Measurements from ENCODE around the gene FCN1. TPM values are rescaled to one million over a fixed set of nuclear protein-coding genes. Genes with fewer than 3 reads are reported as not detected.

The FCN1 gene
- total RNA-seq, 1 experiment from 2014 or later, result not detected

GRCh38 chr9:134902936-134903335, 14.8 kb downstream of the FCN1 start:
- no peak for DNase-seq (ENCODE audit: low read depth)
- in situ Hi-C loops (cut with HindIII; ENCODE audit: low pct_unique_long_range_greater_than_20kb, low sequenced_read_pairs), result no loop called here

- no peak for DNase-seq (ENCODE audit: low read depth)
- in situ Hi-C loops (cut with HindIII; ENCODE audit: low pct_unique_long_range_greater_than_20kb, low sequenced_read_pairs), result no loop called here
These were observed 17.9 kb downstream of the FCN1 start for GRCh38 chr9:134899818-134900217.

DNA sequence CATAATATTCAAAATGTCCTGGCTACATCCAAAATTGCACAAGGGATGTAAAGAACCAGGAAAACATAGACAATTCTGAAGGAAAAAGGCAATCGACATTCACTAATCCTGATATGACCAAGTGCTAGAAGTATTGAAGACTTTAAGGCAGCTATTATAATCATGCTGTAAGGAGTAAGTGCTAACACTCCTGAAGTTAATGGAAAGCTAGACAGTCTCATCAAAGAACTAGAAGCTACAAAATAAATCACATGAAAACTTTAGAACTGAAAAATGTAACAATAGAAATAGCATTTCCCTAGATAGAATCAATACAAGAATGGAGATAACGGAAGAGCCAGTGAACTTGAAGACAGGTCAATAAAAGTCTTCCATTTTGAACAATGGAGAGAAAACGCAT, 18.5 kb downstream of the FCN1 start:
- in situ Hi-C loops (cut with HindIII; ENCODE audit: low pct_unique_long_range_greater_than_20kb, low sequenced_read_pairs), result no loop called here
- no peak for DNase-seq (ENCODE audit: low read depth)

- in situ Hi-C loops (cut with HindIII; ENCODE audit: low pct_unique_long_range_greater_than_20kb, low sequenced_read_pairs), result no loop called here
- no peak for DNase-seq (ENCODE audit: low read depth)
These were observed 19.4 kb downstream of the FCN1 start for GRCh38 chr9:134898319-134898718.

DNA sequence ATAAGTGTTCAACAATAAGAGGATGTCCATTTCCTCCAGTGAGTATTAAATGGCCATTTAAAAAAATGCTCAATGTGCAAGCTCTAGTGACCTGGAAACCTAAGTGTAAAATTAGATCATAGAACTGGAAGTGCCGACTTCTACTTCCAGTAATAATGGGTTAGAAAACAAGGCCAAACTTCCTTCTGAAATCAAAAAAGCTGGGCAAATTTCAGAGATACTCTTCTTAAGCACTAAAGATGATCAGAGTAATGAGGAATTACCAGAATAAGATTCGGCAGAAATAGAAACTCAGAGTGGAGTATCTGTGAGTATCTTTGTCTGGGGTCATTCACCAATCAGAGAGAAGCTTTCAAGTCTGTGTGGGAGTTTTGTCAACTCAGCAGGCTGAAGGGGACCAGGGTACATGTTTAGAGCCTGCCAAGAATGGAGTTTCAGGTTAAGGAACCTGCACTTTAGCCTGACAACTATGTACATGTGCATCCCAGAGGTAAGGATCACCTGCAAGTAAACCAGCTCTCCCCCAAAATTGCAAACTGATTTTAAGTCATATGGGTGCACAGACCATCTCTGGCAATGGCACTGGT, 20.0 kb downstream of the FCN1 start:
- DNase-seq (ENCODE audit: low read depth), result no peak
- in situ Hi-C loops (cut with HindIII; ENCODE audit: low pct_unique_long_range_greater_than_20kb, low sequenced_read_pairs), result no loop called here

GRCh38 chr9:134896834-134897583, 20.7 kb downstream of the FCN1 start:
- no peak for DNase-seq (ENCODE audit: low read depth)
- in situ Hi-C loops (cut with HindIII; ENCODE audit: low pct_unique_long_range_greater_than_20kb, low sequenced_read_pairs), result no loop called here

DNA sequence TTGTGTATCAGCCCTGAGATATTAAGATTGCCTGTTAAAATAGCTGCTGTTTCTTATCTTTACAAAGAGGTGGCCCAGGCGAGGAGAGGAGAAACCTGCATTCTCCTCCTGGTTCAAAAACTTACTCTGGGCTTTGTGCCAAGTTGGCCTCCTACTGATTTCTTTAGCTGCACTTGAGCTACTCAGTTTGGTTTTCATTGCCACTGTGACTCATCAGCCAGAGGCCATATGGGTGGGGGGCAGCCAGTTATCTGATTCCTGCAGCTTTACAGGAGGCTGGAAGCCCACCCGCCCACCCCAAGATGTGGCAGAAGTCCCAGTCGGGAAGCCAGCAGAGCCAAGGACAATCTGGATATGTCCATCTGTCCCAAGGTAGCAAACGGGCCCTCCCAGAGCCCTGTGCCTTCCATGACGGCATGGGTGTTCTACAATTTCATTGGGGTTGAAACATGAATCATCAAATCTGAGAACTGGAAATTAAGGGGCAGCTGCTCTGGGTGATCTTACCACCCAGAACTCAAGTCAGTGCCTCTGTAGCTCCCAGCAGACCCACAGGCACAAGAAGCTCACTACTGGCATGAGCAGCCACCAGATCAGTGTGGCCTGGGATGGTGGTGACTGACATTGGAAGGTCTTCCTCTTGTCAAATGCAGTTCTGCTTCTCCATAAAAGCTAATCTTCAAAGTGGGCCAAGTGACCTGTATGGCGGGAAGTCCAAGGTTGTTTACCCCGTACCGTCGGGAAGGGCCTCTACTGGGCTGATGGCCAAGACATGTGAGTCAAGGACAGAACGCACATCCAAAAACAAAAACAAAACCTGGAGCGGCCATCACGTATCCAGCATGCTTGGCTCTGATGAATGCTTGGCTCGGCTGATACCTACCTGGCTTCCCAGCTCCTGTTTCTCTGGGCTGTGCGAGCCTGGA, 21.5 kb downstream of the FCN1 start:
- DNase-seq (ENCODE audit: low read depth), result peak; percentile 64
- in situ Hi-C loops (cut with HindIII; ENCODE audit: low pct_unique_long_range_greater_than_20kb, low sequenced_read_pairs), result no loop called here

GRCh38 chr9:134895567-134895907, 22.2 kb downstream of the FCN1 start:
- in situ Hi-C loops (cut with HindIII; ENCODE audit: low pct_unique_long_range_greater_than_20kb, low sequenced_read_pairs), result no loop called here
- no peak for DNase-seq (ENCODE audit: low read depth)

- in situ Hi-C loops (cut with HindIII; ENCODE audit: low pct_unique_long_range_greater_than_20kb, low sequenced_read_pairs), result no loop called here
- DNase-seq (ENCODE audit: low read depth), result no peak
These were observed 22.6 kb downstream of the FCN1 start for GRCh38 chr9:134895097-134895496.

GRCh38 chr9:134894136-134894860, 23.4 kb downstream of the FCN1 start:
- DNase-seq (ENCODE audit: low read depth), result no peak
- in situ Hi-C loops (cut with HindIII; ENCODE audit: low pct_unique_long_range_greater_than_20kb, low sequenced_read_pairs), result no loop called here

- in situ Hi-C loops (cut with HindIII; ENCODE audit: low pct_unique_long_range_greater_than_20kb, low sequenced_read_pairs), result no loop called here
- DNase-seq (ENCODE audit: low read depth), result no peak
These were observed 24.8 kb downstream of the FCN1 start for GRCh38 chr9:134892820-134893420.

- DNase-seq (ENCODE audit: low read depth), result no peak
- in situ Hi-C loops (cut with HindIII; ENCODE audit: low pct_unique_long_range_greater_than_20kb, low sequenced_read_pairs), result no loop called here
These were observed 25.5 kb downstream of the FCN1 start for GRCh38 chr9:134892221-134892620.

GRCh38 chr9:134891713-134892112, 26.0 kb downstream of the FCN1 start:
- in situ Hi-C loops (cut with HindIII; ENCODE audit: low pct_unique_long_range_greater_than_20kb, low sequenced_read_pairs), result no loop called here
- DNase-seq (ENCODE audit: low read depth), result no peak

GRCh38 chr9:134891053-134891452, 26.7 kb downstream of the FCN1 start:
- in situ Hi-C loops (cut with HindIII; ENCODE audit: low pct_unique_long_range_greater_than_20kb, low sequenced_read_pairs), result no loop called here
- DNase-seq (ENCODE audit: low read depth), result no peak

DNA sequence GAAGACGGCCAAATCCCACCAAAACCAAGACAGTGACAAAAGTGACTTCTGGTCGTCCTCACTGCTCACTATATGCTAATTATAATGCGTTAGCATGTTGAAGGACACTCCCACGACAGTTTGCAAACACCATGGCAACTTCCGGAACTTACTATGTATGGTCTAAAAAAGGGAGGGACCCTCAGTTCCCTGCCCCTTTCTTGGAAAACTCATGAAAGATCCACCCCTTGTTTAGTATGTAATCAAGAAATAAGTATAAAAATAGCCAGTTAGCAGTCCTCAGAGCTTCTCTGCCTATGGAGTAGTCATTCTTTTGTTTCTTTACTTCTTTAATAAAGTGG, 27.6 kb downstream of the FCN1 start:
- in situ Hi-C loops (cut with HindIII; ENCODE audit: low pct_unique_long_range_greater_than_20kb, low sequenced_read_pairs), result no loop called here
- DNase-seq (ENCODE audit: low read depth), result no peak

GRCh38 chr9:134889386-134890154, 28.1 kb downstream of the FCN1 start:
- in situ Hi-C loops (cut with HindIII; ENCODE audit: low pct_unique_long_range_greater_than_20kb, low sequenced_read_pairs), result no loop called here
- DNase-seq (ENCODE audit: low read depth), result no peak

DNA sequence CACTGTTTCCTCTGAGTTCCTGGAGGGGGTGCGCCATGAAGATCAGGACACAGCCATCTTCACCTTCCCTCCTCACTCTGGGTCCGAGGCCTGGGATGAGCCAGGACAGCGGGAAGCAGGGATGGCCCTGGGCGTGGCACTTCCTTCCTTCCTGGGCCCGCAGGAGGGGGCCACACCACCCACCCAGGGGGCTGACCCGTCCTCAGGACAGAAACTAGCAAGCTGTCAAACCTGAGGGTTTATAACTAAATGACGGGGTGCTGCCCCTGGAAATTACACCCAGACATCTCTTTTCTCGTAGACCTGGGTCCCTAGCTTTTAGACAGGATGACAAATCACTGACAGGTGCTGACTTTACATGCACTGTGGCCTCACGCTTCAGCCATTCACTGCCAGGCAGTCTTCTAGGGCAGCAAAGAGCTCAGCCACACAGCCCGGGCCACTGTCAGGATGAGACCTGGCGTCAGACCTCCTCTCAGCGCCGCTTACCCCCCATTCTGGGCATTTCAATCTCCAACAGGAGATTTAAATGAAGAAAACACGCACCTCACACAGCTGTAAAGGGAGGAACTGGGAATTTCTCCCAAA, 29.0 kb downstream of the FCN1 start:
- in situ Hi-C loops (cut with HindIII; ENCODE audit: low pct_unique_long_range_greater_than_20kb, low sequenced_read_pairs), result no loop called here
- DNase-seq (ENCODE audit: low read depth), result no peak

All from Caki2 (cell line).